BE2C (cell line): ENCODE measurements around the gene ACADL.
"Not testable (repeated sequence)": the region's sequence is repeated elsewhere in the genome, so short reads cannot be mapped to it uniquely, and the experiment has no call there.

ENCODE experiments used
- DNase-seq: peaks from one replicate; pipeline ENCODE4 v3.0.0-alpha.2; 2020
- H3K27me3 ChIP-seq: fragments of 250-450 bp; sonication (Bioruptor Pico); 2 replicates; pipeline ENCODE4 v1.5.1; 2020; ENCODE audit warnings: mild to moderate bottlenecking
- H3K36me3 ChIP-seq: fragments of 250-450 bp; sonication (Bioruptor Pico); 2 replicates; pipeline ENCODE4 v1.5.1; 2020; ENCODE audit warnings: mild to moderate bottlenecking
- H3K4me1 ChIP-seq: fragments of 250-450 bp; sonication (Bioruptor Pico); 2 replicates; pipeline ENCODE4 v1.5.1; 2020
- H3K4me3 ChIP-seq: 2 replicates; pipeline ENCODE4 v1.5.1; 2011; ENCODE audit warnings: low read depth, low read length
- H3K9me3 ChIP-seq: fragments of 250-450 bp; sonication (Bioruptor Pico); 2 replicates; pipeline ENCODE4 v1.5.1; 2020
- TF ChIP-seq, protein P1 (sequence below): IDR thresholded peaks from 2 replicates; pipeline ENCODE4 v1.5.1; 2012; ENCODE audit warnings: mild to moderate bottlenecking, low read depth, low read length

The ACADL gene

DNA sequence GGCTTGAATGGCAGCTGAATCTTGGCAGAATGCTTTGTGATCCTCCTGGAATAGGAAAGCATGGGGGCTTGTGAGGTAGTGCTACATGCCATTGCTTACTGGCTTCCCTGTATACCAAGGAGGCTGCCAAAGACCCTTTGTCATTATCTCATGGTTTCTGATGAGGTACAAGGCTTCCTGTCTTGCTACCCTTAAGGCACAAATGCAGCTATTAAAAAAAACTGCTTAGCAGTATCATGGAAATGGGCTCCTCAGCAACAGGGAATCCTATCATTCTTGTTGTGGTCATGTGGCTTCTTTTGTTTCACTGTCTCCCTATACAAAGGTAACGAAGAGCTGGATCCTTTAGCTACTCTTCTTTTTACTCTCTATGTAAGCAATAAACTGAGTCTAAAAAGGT lies 47.5 kb downstream of the ACADL start:
- no peak for DNase-seq
- Histone ChIP-seq H3K4me1 (no peaks in the 10 kb centered on the region), H3K36me3 (no peaks in the 10 kb centered on the region), H3K4me3 (no peak overlapping the region), H3K9me3 (no peaks in the 10 kb centered on the region), H3K27me3 (no peaks in the 10 kb centered on the region)
- TF ChIP-seq, protein P1, sequence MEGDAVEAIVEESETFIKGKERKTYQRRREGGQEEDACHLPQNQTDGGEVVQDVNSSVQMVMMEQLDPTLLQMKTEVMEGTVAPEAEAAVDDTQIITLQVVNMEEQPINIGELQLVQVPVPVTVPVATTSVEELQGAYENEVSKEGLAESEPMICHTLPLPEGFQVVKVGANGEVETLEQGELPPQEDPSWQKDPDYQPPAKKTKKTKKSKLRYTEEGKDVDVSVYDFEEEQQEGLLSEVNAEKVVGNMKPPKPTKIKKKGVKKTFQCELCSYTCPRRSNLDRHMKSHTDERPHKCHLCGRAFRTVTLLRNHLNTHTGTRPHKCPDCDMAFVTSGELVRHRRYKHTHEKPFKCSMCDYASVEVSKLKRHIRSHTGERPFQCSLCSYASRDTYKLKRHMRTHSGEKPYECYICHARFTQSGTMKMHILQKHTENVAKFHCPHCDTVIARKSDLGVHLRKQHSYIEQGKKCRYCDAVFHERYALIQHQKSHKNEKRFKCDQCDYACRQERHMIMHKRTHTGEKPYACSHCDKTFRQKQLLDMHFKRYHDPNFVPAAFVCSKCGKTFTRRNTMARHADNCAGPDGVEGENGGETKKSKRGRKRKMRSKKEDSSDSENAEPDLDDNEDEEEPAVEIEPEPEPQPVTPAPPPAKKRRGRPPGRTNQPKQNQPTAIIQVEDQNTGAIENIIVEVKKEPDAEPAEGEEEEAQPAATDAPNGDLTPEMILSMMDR: no peak

DNA sequence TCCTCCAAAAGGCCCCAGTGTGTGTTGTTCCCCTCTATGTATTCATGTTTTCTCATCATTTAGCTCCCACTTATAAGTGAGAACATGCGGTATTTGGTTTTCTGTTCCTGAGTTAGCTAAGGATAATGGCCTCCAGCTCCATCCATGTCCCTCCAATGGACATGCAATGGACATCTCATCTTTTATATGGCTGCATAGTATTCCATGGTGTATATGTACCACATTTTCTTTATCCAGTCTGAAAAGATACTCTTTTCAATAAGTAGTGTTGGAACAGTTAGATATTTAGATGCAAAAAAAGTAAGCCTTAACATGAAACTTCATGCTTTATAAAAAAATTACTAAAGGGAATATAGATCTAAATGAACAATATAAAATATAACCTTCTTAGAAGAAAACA lies 48.1 kb downstream of the ACADL start:
- DNase-seq, H3K27me3 ChIP-seq, H3K4me1 ChIP-seq, H3K9me3 ChIP-seq, H3K36me3 ChIP-seq, H3K4me3 ChIP-seq: not testable (repeated sequence)

DNA sequence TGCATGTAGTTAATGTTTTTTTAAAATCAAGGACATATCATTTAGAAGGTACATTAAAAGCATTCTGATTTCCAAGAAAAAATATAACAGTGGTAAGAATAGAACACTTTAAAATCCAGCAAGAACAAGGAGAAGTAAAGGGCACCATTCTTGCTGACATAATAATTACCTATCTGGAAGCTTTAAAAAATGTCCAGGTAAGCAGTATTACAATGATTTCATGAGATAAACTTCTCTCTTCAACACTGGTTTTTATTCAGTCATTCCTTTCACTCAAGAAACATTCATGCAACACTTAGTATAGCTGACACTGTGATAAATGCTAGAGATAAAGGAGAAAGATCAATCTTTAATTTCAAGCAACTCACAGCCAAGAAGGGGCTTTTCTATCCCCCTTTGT lies 51.2 kb downstream of the ACADL start:
- Histone ChIP-seq H3K9me3 (no peaks in the 10 kb centered on the region), H3K4me3 (no peak overlapping the region), H3K27me3 (no peaks in the 10 kb centered on the region), H3K4me1 (no peaks in the 10 kb centered on the region), H3K36me3 (no peaks in the 10 kb centered on the region)
- no peak for DNase-seq
- TF ChIP-seq, protein P1: no peak

DNA sequence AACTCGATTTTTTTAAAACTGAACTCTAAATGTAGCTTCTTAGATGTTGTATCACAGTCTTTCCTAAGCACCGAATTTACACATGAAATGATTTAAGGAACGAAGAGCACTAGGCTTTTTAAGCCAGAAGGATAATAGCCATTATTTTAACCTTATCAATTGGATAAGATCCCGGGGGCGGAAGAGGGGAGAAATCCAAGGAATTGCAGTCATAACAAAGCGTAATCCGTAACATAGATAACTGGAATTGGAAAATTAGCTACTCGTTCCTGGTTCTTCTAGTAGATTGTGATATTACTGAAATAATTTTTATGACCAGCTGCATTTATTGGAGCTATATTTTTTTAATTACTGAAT lies 53.0 kb downstream of the ACADL start:
- no peak for DNase-seq
- Histone ChIP-seq H3K4me1 (no peaks in the 10 kb centered on the region; the same call in 1 of the 2 replicates), H3K27me3 (no peaks in the 10 kb centered on the region), H3K36me3 (no peaks in the 10 kb centered on the region), H3K9me3 (no peaks in the 10 kb centered on the region), H3K4me3 (peak overlapping the region; percentile 74)
- TF ChIP-seq, protein P1: no peak

DNA sequence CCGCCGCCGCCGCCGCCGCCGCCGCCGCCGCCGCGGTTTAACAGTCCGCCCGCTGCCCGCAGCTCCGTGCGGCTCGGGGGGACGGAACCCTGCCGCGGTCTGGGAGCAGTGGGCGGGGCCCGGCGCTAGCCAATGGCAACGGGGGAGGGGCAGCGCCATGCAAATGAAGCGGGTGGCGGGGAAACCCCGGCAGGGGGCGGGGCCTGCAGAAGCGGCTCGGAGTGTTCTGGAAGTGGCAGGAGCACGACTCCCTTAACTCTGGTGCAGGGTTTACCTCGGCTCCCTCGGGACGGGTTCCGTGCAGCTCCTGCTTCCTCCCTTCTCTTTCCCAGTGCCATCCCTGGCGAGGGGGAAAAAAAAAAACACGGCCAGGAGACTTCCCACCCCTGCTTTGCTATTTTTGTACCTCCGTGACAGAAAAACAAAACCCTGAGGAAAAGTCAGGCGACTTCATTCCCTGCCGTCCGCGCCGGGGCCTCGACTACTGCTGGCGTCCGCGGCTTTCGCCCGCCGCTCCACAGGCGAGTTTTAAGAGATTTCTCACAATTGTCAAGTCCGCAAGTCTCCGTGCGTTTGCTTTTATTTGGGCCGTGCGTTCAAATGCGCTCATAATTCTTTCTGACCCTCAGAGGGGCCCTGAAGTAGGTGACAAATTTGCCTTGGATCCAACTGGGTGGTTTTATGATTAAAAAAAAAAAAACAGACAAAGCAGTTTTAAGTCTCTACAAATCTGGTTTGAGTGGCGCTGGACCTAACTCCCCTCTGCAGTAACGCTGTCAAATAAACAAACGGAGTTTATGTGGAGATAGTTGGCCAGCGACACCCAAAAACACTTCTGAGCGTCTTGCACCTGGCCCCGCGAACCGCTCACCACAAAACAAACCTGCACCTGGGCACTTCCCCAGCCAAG lies 53.7 kb downstream of the ACADL start, which contains the start of gene KANSL1L:
KANSL1L (minus strand) TSS at position 101 of the 910 bp plus-strand sequence. CDS start 16,827 bp downstream, outside the sequence.
- H3K9me3 ChIP-seq: no peaks in the 10 kb centered on the region
- no peaks in the 10 kb centered on the region for H3K27me3 ChIP-seq
- H3K4me3 ChIP-seq: peak within 1 kb of the TSS; percentile 74
- DNase-seq: peak; percentile 100
- H3K4me1 ChIP-seq: no peaks in the 10 kb centered on the region; the same call in 1 of the 2 replicates
- no peaks in the 10 kb centered on the region for H3K36me3 ChIP-seq
- TF ChIP-seq, protein P1: 0 out of 2 replicates have a peak, but pooled peaks have one; percentile 3

DNA sequence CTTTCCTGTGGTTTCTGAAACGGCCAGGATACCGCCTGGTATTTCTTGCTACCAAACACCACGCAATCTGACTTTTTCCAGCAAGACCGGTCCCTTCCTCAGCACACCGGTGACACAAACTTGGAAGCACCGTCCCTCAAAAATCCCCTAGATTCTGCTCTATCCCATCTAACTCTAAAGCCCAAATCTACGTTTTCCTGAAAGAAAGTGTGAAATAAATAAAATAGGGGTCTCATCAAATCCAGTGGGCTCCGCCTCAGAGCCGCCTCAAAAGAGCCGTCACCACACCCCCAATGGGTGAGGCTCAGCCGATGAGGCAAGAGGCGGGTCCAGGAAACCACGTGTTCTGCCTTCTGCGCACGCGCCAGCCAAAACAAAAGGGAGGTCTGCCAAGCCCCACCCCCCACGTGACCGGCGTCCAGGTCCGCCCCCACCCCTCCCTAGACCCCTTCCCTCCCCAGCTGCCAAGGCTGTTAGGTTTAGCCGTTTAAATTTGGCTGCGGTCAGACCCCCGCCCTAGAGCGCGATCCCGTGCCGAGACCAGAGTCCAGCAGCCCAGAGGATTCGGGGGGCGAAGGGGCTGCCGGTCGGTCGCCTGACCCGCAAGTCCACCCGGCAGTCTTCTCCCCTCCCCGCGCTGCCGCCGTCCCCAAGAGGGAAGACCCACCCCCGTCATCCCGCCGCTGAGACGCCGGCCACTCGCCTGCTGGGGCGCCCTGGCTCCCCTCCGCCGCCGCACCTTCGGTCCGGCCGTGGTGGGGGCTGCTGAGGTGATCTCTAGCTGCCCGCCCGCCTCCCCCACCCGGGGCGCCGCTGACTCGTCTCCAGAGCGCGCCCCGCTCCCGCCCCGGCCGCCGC lies 54.6 kb downstream of the ACADL start:
- no peaks in the 10 kb centered on the region; the same call in 1 of the 2 replicates for H3K4me1 ChIP-seq
- no peaks in the 10 kb centered on the region for H3K27me3 ChIP-seq
- no peaks in the 10 kb centered on the region for H3K36me3 ChIP-seq
- peak; percentile 97 for DNase-seq
- H3K4me3 ChIP-seq: peak overlapping the region; percentile 71
- TF ChIP-seq, protein P1: no peak
- H3K9me3 ChIP-seq: no peaks in the 10 kb centered on the region
